ENCODE data around the gene MGAT4A.
"Not testable (repeated sequence)": the region's sequence is repeated elsewhere in the genome, so short reads cannot be mapped to it uniquely, and the experiment has no call there.

Gene MGAT4A

GRCh38 chr2:98769114-98769476, 38.2 kb upstream of the MGAT4A start:
- Histone ChIP-seq H3K9me3 (ENCODE audit: control insufficient read depth, insufficient read depth, low read length) (no peaks in the 10 kb centered on the region), H3K4me1 (ENCODE audit: insufficient read depth, low read length) (peaks cover 5% of the 10 kb centered on the region), H3K9ac (ENCODE audit: low read depth, low read length) (no peak overlapping the region), H3K36me3 (ENCODE audit: insufficient read depth, low read length) (no peaks in the 10 kb centered on the region)

- Histone ChIP-seq H3K36me3 (ENCODE audit: insufficient read depth, low read length) (no peaks in the 10 kb centered on the region), H3K9ac (ENCODE audit: low read depth, low read length) (no peak overlapping the region), H3K4me1 (ENCODE audit: insufficient read depth, low read length) (no peaks in the 10 kb centered on the region; the same call in 1 of the 2 replicates), H3K9me3 (ENCODE audit: control insufficient read depth, insufficient read depth, low read length) (no peaks in the 10 kb centered on the region)
These were observed 37.6 kb upstream of the MGAT4A start for GRCh38 chr2:98768384-98769113.

DNA sequence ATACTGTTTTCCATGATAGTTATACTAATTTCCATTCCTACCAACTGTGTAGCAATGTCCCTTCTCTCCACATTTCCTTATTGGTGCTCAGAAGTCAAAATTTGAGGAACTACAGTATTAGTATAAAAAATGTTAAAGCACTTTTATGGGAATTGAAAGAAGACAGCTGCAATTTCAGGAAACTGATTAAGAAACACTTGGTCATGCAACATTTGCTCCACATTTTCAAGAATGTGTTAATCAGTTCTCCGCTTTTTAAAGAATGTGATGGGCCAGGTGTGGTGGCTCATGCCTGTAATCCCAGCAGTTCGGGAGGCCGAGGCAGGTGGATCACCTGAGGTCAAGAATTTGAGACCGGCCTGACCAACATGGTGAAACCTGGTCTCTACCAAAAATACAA, 33.6 kb upstream of the MGAT4A start:
- no peaks in the 10 kb centered on the region for H3K4me1 ChIP-seq (ENCODE audit: insufficient read depth, low read length)
- H3K9ac ChIP-seq (ENCODE audit: low read depth, low read length): no peak overlapping the region
- H3K9me3 ChIP-seq (ENCODE audit: control insufficient read depth, insufficient read depth, low read length): no peaks in the 10 kb centered on the region
- no peaks in the 10 kb centered on the region for H3K36me3 ChIP-seq (ENCODE audit: insufficient read depth, low read length)

DNA sequence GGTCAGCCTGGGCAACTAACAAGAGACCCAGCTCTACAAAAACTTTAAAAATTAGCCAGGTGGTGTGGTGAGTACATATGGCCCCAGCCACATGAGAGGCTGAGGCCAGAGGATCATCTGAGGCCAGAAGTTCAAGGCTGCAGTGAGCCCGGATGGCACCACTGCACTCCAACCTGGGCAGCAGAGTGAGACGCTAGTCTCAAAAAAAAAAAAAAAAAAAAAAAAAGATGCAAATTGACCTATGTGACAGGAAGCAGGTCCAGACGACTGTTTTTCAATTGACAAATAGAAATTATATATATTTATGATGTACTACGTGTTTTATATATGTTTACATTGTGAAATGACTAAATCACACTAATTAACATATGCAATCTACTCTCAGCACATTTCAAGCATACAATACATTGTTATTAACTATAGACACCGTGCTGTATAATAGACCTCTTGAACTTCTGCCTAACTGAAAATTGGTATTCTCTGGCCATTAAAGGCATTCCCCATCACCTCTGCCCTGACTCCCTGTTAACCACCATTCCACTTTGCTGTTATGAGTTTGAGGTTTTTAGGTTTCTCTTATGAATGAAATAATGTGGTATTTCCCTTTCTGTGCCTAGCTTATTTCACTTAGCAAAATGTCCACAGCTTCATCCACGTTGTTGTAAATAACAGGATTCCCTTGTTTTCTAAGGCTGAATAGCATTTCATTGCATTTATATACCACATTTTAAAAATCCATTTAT, 32.4 kb upstream of the MGAT4A start:
- H3K9me3 ChIP-seq (ENCODE audit: control insufficient read depth, insufficient read depth, low read length): no peaks in the 10 kb centered on the region
- no peaks in the 10 kb centered on the region for H3K36me3 ChIP-seq (ENCODE audit: insufficient read depth, low read length)
- H3K9ac ChIP-seq (ENCODE audit: low read depth, low read length): no peak overlapping the region
- no peaks in the 10 kb centered on the region for H3K4me1 ChIP-seq (ENCODE audit: insufficient read depth, low read length)

DNA sequence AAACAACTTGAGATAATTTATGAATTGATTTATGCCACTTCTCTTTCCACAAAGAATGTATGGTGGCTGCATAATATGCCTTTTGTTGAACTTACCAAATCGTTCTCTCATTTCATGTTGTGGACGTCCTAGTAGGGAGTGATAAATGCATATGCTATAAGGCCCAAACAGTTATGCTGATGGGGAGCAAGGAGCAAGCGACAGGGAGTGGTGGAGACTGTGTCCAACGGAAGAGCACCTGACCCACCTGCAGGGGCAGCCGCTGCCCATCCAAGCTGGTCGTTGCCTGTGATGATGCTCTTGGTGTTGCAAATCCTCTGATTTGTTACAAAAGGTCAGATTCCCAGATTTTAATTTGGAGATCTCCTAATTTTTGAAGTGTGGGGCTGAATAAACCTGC, 31.0 kb upstream of the MGAT4A start:
- no peaks in the 10 kb centered on the region for H3K4me1 ChIP-seq (ENCODE audit: insufficient read depth, low read length)
- H3K9me3 ChIP-seq (ENCODE audit: control insufficient read depth, insufficient read depth, low read length): no peaks in the 10 kb centered on the region
- H3K36me3 ChIP-seq (ENCODE audit: insufficient read depth, low read length): no peaks in the 10 kb centered on the region

DNA sequence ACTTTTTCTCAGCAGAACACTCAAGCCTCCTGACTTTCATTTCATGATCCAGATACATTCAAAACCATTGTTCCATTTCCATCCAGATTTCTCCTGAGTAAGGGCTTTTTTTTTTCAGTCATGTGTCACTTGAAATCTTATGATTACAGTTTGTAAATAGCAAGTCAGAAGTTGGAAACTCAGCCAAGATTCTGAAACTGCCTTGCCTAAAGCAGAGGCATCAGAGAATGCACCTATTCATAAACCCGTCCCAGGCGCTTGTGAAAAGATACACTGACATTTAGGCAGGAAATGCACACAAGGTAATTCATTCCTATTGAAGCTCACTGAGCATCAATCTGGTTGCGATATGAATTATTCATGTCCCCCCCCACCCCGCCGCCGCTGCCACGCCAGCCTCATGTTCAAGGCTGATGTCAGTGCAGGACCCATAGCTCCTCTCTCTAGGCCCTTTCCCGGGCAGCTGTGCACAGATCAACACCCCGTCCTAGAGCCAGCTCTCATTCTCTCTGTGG, 30.4 kb upstream of the MGAT4A start:
- Histone ChIP-seq H3K36me3 (ENCODE audit: insufficient read depth, low read length) (no peaks in the 10 kb centered on the region), H3K9ac (ENCODE audit: low read depth, low read length) (no peak overlapping the region), H3K4me1 (ENCODE audit: insufficient read depth, low read length) (no peaks in the 10 kb centered on the region), H3K9me3 (ENCODE audit: control insufficient read depth, insufficient read depth, low read length) (no peaks in the 10 kb centered on the region)

More for the DNA sequence above, 31.0 kb upstream of the MGAT4A start:
- no peak overlapping the region for H3K9ac ChIP-seq (ENCODE audit: low read depth, low read length)

GRCh38 chr2:98759827-98760625, 29.1 kb upstream of the MGAT4A start:
- Histone ChIP-seq H3K36me3 (ENCODE audit: insufficient read depth, low read length) (no peaks in the 10 kb centered on the region), H3K4me1 (ENCODE audit: insufficient read depth, low read length) (no peaks in the 10 kb centered on the region), H3K9me3 (ENCODE audit: control insufficient read depth, insufficient read depth, low read length) (no peaks in the 10 kb centered on the region), H3K9ac (ENCODE audit: low read depth, low read length) (no peak overlapping the region)

DNA sequence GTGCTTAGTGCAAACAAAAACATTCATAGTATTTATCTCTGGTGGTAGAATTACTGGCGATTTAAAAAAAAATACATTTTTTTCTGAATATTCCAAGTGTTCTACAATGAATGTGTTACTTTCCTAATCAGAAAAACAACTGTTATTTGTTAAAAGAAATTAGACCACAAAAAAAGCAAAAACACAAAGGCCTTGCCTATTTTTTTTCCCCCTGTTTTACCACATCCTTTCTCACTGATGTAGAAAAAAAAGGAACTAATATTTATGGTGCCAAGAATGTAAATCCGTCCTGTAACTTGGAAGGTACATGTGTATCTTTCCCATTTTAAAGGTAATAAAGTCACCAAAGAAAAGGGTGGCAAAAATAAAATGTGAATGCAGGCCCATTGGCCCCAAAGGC, 28.4 kb upstream of the MGAT4A start:
- no peaks in the 10 kb centered on the region for H3K9me3 ChIP-seq (ENCODE audit: control insufficient read depth, insufficient read depth, low read length)
- H3K4me1 ChIP-seq (ENCODE audit: insufficient read depth, low read length): no peaks in the 10 kb centered on the region
- H3K36me3 ChIP-seq (ENCODE audit: insufficient read depth, low read length): no peaks in the 10 kb centered on the region
- H3K9ac ChIP-seq (ENCODE audit: low read depth, low read length): no peak overlapping the region

- H3K9me3 ChIP-seq (ENCODE audit: control insufficient read depth, insufficient read depth, low read length): no peaks in the 10 kb centered on the region
- H3K36me3 ChIP-seq (ENCODE audit: insufficient read depth, low read length): no peaks in the 10 kb centered on the region
- no peaks in the 10 kb centered on the region for H3K4me1 ChIP-seq (ENCODE audit: insufficient read depth, low read length)
- H3K9ac ChIP-seq (ENCODE audit: low read depth, low read length): no peak overlapping the region
These were observed 27.0 kb upstream of the MGAT4A start for GRCh38 chr2:98757904-98758421.

GRCh38 chr2:98753801-98754200, 22.9 kb upstream of the MGAT4A start:
- no peaks in the 10 kb centered on the region for H3K9me3 ChIP-seq (ENCODE audit: control insufficient read depth, insufficient read depth, low read length)
- no peaks in the 10 kb centered on the region for H3K36me3 ChIP-seq (ENCODE audit: insufficient read depth, low read length)
- H3K9ac ChIP-seq (ENCODE audit: low read depth, low read length): no peak overlapping the region
- no peaks in the 10 kb centered on the region for H3K4me1 ChIP-seq (ENCODE audit: insufficient read depth, low read length)

DNA sequence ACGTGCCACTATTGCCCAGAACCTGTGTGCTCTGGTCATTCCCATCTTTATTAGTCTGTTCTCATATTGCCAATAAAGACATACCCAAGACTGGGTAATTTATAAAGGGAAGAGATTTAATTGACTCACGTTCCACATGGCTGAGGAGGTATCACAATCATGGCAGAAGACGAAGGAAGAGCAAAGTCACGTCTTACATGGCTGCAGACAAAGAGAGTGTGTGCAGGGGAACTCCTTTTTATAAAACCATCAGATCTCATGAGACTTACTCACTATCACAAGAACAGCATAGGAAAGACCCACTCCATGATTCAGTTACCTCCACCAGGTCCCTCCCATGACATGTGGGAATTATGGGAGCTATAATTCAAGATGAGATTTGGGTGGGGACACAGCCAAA, 21.8 kb upstream of the MGAT4A start:
- H3K9me3 ChIP-seq (ENCODE audit: control insufficient read depth, insufficient read depth, low read length); H3K36me3 ChIP-seq (ENCODE audit: insufficient read depth, low read length); H3K9ac ChIP-seq (ENCODE audit: low read depth, low read length); H3K4me1 ChIP-seq (ENCODE audit: insufficient read depth, low read length): not testable (repeated sequence)

DNA sequence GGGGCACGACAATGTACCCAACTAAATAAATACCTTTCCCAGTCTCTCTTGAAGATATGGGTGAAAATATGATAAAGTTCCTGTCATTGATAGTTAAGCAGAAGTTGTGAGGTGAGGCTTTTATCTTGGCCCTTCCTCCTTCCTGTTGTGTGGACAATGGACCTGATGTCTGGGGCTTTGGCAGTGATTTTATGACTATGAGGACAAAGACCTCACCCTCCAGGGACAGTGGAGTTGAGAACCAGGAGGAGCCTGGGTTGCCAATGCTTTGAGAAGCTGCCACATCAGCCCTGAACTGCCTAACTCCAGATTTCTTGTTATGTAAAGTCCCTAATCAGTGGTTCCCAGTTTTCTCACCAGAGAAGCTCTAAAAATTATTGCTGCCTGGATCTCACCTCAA, 20.8 kb upstream of the MGAT4A start:
- no peak overlapping the region for H3K9ac ChIP-seq (ENCODE audit: low read depth, low read length)
- no peaks in the 10 kb centered on the region for H3K36me3 ChIP-seq (ENCODE audit: insufficient read depth, low read length)
- peaks cover 8% of the 10 kb centered on the region; the same call in 1 of the 2 replicates for H3K4me1 ChIP-seq (ENCODE audit: insufficient read depth, low read length)
- H3K9me3 ChIP-seq (ENCODE audit: control insufficient read depth, insufficient read depth, low read length): no peaks in the 10 kb centered on the region

- Histone ChIP-seq H3K9me3 (ENCODE audit: control insufficient read depth, insufficient read depth, low read length) (no peaks in the 10 kb centered on the region), H3K36me3 (ENCODE audit: insufficient read depth, low read length) (no peaks in the 10 kb centered on the region), H3K9ac (ENCODE audit: low read depth, low read length) (no peak overlapping the region), H3K4me1 (ENCODE audit: insufficient read depth, low read length) (peaks cover 8% of the 10 kb centered on the region; the same call in 1 of the 2 replicates)
These were observed 19.8 kb upstream of the MGAT4A start for GRCh38 chr2:98750593-98751282.

GRCh38 chr2:98749066-98749450, 18.1 kb upstream of the MGAT4A start:
- Histone ChIP-seq H3K36me3 (ENCODE audit: insufficient read depth, low read length) (no peaks in the 10 kb centered on the region), H3K4me1 (ENCODE audit: insufficient read depth, low read length) (peaks cover 8% of the 10 kb centered on the region; the same call in 1 of the 2 replicates), H3K9me3 (ENCODE audit: control insufficient read depth, insufficient read depth, low read length) (no peaks in the 10 kb centered on the region), H3K9ac (ENCODE audit: low read depth, low read length) (no peak overlapping the region)
